WI38 (cell line): ENCODE results near the gene SYN1.
A peak's percentile ranks its signal among the peaks of the same experiment; 100 is the strongest.

ENCODE experiments used
- H3K4me3 ChIP-seq: 2 replicates; pipeline ENCODE4 v1.5.1; 2011; ENCODE audit warnings: low read depth, mild to moderate bottlenecking, control low read depth, low read length
- TF ChIP-seq, protein P1 (sequence below): IDR thresholded peaks from 2 replicates; pipeline ENCODE4 v1.5.1; 2012; ENCODE audit warnings: low read depth, mild to moderate bottlenecking, control low read depth, low read length

Gene SYN1

DNA sequence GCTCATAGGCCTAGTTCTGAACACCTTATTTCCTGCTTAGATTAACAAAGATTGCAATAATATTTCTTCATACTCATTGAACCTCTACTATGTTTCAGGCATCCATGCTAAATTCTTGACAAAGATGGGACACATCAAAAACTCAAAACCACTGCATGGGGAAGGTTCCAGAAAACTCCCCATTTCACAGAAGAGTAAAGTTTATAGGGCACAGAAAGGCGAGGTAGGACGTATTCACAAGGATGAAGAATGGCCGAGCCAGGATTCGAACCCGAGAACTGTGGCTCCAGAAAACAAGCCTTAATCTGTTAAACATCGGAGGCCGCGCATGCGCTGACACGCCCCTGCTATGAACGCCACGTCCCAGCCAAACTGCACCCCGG is 38.6 kb upstream of the SYN1 start:
- peak overlapping the region; percentile 62 for H3K4me3 ChIP-seq
- TF ChIP-seq, protein P1, sequence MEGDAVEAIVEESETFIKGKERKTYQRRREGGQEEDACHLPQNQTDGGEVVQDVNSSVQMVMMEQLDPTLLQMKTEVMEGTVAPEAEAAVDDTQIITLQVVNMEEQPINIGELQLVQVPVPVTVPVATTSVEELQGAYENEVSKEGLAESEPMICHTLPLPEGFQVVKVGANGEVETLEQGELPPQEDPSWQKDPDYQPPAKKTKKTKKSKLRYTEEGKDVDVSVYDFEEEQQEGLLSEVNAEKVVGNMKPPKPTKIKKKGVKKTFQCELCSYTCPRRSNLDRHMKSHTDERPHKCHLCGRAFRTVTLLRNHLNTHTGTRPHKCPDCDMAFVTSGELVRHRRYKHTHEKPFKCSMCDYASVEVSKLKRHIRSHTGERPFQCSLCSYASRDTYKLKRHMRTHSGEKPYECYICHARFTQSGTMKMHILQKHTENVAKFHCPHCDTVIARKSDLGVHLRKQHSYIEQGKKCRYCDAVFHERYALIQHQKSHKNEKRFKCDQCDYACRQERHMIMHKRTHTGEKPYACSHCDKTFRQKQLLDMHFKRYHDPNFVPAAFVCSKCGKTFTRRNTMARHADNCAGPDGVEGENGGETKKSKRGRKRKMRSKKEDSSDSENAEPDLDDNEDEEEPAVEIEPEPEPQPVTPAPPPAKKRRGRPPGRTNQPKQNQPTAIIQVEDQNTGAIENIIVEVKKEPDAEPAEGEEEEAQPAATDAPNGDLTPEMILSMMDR: no peak

DNA sequence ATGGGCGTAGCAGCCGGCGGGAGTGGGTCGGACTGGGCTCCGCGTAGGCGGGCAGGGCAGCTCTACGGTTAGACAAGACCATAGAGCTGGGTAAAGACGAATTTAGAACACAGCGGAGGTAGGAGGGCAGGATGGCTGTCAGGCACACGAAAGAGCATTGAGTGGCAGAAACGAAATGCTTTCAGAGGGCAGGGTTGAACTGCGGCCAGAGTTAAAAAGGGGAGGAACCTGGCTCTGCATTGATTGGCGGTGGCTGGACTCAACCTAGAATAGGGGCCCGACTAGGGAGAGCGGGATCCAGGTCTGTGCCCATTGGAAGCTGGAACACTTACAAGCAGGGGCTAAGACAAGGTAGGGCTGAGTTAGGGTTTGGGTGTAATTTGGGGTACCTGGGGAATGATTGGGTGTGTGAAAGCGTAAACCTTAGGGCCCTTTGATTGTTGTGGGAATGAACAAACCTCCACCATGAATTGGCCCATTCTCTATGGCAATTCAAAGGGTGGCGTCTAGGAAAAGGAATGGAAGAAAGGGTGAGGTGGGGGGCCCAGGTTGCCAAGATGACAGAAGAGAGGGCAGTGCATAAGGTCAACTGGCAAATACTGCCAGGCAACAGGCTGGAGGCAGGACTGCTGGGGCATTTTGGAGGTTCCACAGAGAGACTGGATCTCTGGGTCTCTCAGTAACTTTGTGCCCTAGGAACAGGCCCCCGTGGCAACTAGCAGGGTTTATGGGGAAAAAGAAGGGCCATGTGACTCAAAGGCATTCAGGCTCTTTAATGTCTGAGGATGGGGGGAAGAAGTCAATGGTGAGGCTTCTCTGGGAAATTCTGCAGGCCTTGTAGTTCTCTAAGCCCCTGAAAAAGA is 31.6 kb upstream of the SYN1 start:
- peak overlapping the region; percentile 44 for H3K4me3 ChIP-seq
- TF ChIP-seq, protein P1: no peak

DNA sequence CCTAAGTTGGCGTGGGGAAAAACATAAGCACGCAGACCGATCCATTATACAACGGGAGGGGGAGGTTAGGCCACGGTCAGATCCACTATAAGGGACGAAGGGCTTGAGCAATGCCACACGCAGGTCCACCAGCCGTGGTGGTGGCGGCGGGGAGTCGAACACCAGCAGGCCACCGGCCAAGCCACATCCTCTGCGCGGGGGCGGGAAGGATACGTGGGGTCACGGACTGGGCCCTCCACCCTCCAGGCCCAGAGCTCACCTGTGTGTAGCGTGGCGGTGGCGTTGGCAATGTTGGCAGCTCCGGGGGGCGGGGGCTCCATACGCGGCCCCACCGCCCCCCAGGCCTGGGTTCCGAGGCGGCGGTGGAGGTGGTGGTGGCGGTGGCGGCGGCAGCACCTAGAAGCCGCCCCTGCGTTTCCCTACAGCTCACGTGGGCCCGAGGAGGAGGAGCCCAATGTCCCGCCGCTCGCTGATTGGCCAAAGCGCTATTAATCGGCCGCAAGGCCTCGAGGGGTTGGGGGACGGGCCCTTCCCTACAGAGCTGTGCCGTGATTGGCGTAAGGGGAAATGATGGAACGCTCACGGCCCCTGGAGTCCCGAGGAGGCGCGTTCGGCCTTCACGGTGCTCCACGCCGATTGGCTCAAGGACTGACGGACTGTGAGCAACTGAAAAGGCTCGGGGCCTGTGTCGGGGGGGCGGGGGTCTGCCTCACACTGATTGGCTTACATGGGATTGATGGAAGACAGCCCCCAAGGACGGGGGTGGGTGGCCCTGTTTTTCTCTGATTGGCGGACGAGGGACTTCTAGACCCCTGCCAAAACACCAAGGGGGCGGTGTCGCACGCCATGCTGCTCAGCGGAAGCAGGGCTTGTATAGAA is 30.7 kb upstream of the SYN1 start, which contains the start of gene ELK1:
ELK1 (minus strand) TSS at position 400 of the 879 bp plus-strand sequence. CDS start 9,122 bp downstream, outside the sequence.
- TF ChIP-seq, protein P1: no peak
- H3K4me3 ChIP-seq: peak within 1 kb of the TSS; percentile 69

DNA sequence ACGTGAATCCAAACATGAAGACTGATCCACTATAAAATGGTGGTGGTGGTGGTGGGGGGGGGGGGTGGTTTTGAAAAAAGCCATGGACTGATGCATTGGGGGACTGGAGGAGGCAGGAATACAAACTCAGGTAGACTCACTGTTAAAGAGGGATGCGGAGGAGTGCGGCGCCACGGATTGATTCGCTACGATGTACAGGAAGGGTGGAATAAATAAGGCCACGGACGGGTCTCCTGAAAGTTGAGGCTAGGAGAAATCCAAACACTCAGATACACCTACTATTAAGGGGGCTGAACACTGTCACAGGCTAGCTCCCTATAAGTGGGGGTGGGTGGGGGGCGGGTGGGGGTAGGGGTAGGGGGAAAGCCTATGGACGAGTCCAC is 30.1 kb upstream of the SYN1 start:
- TF ChIP-seq, protein P1: no peak
- peak overlapping the region; percentile 69 for H3K4me3 ChIP-seq

DNA sequence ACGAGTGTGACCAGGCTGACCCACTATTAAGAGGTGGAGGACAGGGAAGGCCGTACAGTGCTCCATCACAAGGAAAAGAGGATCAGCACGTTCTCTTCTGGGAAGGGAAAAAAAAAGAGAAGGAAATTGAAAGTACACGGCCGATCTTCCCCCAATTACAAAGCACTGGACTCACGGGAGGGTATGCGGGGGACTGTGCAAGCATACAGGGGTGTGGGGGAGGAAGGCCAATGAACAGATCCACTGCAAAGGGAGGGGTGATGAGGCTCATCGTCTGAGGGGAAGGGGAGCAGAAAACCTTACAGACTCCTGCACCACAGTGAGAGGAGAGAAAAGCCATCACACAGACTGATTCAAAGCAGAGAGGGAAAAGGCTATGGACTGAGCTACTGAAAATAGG is 29.6 kb upstream of the SYN1 start:
- TF ChIP-seq, protein P1: no peak
- H3K4me3 ChIP-seq: peak overlapping the region; percentile 69

DNA sequence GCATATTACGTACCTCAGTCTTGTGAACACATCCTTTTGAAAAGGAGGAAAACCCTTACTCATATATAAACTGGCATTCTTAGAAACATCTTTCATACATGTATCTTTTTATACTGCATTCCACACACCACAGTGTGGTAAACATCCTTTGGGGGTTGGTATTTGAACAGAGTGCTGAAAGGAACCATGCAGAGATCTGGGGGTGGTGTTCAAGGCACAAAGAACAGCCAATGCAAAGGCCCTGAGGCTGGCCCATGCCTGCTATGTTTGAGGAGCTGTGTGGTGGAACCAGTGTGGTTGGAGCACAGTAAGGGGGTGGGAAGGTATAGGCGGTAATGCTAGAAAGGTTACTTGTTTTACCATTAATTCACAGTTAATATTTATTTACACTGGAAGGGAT is 28.7 kb upstream of the SYN1 start:
- peak overlapping the region; percentile 69 for H3K4me3 ChIP-seq
- TF ChIP-seq, protein P1: no peak
